Stimulated activated CD4-positive, alpha-beta T cell treated with anti-CD3 and anti-CD28 coated beads, TNF-alpha, amount 100 ng/mL, for 48 hours (primary cell): ENCODE measurements around the gene SLC46A1.
"Not testable (repeated sequence)": the region's sequence is repeated elsewhere in the genome, so short reads cannot be mapped to it uniquely, and the experiment has no call there.

Experiments used
- DNase-seq, 3 donors: peaks; one replicate each; pipeline ENCODE4 v3.0.0-alpha.2; 2020; ENCODE audit warnings: low read depth in 3 of 3

SLC46A1 gene

GRCh38 chr17:28405632-28406472, at the start of gene SLC46A1:
TSS of gene SLC46A1 (minus strand) at chr17:28406212. CDS start at chr17:28406114, 98 bp downstream.
- DNase-seq, result peak; percentile 29 to 63 (median 33)

DNA sequence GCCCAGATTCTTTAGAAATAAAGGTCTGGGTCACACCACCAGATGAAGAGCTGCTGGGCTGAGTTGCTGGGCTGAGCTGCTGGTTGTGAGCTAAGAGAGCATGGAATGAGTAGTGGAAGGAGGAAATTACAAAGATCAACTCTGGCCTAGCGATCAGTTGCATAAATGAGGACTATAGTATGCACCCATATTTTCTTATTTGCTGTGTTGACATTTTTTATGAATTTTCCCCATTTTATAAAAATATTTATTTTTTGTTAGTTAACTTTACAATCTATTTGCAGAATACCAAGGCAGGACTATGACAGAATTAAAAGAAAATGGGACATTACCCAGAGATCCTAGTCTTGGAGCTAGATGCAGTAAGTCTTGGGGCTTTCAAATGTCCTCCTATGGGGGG, 43.8 kb upstream of the SLC46A1 start:
- DNase-seq, result no peak

GRCh38 chr17:28447396-28447760, 41.4 kb upstream of the SLC46A1 start:
- DNase-seq, result no peak

DNA sequence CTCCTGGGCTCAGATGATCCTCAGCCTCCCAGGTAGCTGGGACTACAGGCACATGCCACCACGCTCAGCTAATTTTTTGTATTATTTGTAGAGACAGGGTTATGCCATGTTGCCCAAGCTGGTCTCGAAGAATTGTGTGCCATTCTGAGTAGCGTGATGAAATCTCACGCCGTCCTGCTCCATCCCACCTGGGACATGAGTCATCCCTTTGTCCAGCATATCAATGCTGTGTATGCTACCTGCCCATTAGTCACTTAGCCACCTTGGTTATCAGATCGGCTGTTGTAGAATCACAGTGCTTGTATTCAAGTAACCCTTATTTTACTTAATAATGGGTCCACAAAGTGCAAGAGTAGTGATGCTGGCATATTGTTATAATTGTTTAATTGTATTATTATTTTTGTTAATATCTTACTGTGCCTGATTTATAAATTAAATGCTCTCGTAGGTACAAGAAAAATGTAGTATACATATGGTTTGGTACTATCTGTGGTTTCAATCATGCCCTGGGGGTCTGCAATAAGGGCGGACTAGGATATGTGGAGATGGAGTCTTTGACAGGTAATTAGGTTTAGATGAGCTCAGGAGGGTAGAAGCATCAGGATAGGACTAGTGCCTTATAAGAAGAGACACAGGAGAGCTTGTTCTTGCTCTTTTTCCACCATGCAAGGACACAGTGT, 40.8 kb upstream of the SLC46A1 start:
- DNase-seq, result no peak

- DNase-seq, result no peak
These were observed 38.1 kb upstream of the SLC46A1 start for GRCh38 chr17:28443901-28444638.

DNA sequence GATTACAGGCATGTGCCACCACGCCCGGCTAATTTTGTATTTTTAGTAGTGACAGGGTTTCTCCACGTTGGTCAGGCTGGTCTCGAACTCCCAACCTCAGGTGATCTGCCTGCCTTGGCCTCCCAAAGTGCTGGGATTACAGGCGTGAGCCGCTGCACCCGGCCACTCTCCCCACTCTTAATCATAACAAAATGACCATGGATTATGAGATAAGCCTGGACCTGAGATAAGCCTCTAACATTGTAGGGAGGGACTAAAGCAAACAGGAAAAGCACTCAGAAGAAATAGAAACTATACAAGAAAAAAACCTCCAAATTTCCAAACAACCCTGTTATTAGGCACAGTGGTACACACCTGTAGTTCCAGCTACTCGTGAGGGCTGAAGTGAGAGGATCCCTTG, 28.3 kb upstream of the SLC46A1 start:
- not testable (repeated sequence) for DNase-seq

DNA sequence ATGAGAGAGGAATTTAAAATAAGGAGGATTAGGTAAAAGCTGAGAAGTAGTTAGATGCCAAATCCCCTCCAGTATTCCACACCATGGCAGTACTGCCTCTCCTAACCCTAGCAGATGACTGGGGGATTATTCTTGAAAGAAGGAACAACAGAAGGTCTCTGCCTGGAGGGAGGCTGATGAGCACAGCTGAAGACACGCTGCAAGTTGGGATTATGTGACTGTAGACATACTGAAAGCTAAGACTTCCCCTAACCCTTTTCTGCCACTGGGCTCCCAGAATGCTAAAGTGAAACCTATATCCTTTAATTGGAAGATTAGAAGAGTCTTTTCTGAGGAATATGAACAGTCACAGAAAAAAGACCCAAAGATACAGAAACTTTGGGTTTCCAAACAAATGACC, 27.7 kb upstream of the SLC46A1 start:
- DNase-seq, result no peak

- not testable (repeated sequence) for DNase-seq
These were observed 22.0 kb upstream of the SLC46A1 start for GRCh38 chr17:28427982-28428381.

DNA sequence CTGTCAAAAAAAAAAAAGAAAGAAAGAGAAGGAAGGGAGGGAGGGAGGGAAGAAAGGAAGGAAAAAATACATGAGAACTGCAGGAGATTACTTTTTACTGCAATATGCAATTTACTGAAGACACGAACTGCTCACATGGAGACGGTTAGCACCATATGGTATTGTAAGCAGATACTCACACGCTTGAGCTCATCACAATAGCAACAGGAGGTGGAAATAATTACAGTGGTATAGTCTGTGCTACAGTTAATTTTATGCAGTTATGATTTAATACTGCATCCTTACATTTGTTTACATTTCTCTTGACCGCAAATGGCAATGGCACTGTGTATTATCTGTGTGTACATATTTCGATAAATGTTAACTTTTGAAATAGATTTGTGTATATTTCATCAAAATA, 21.4 kb upstream of the SLC46A1 start:
- DNase-seq, result no peak

- DNase-seq, result no peak
These were observed 20.1 kb upstream of the SLC46A1 start for GRCh38 chr17:28426081-28426519.

GRCh38 chr17:28425206-28425605, 19.2 kb upstream of the SLC46A1 start:
- no peak for DNase-seq

DNA sequence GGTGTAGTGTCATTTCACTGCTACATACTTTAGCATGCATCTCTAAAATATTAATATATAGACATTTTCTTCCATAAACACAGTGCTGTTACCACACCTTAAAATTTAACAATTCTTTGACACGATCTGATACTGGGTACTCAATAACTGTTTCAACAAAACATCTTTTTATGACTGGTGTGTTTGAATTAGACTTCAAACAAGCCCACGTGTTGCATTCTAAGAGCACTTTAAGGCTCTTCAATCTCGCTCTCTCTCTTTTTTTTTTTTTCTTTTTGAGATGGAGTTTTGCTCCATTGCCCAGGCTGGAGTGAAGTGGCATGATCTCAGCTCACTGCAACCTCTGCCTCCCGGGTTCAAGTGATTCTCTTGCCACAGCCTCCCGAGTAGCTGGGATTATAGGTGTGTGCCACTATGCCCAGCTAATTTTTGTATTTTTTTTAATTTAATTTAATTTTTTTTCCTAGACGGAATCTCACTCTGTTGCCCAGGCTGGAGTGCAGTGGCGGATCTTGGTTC, 15.8 kb upstream of the SLC46A1 start:
- no peak for DNase-seq

GRCh38 chr17:28416703-28417311, 10.8 kb upstream of the SLC46A1 start:
- peak; percentile 21 to 45 (median 24) for DNase-seq

- no peak for DNase-seq
These were observed 9.9 kb upstream of the SLC46A1 start for GRCh38 chr17:28415886-28416285.

DNA sequence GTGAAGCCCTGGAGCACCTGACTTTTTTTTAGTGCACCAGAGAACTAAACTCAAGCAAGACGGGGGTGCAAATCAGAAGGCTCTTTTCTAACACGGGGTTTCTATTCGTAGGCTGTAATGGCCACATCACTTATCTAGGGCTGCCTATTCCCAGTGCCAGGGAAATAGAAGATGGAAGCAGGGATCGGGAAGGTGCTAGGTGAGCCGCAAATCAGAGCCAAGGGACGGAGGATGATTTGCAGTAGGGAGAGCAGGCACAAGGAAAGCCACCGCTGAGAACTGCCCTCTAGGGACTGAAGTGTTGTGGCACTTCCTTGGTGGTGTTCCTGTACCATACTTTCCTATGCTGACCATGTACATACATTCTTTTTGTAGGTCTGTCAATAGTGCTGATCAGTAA, 7.8 kb upstream of the SLC46A1 start:
- DNase-seq, result no peak

- DNase-seq, result no peak
These were observed 6.1 kb upstream of the SLC46A1 start for GRCh38 chr17:28412099-28412498.

DNA sequence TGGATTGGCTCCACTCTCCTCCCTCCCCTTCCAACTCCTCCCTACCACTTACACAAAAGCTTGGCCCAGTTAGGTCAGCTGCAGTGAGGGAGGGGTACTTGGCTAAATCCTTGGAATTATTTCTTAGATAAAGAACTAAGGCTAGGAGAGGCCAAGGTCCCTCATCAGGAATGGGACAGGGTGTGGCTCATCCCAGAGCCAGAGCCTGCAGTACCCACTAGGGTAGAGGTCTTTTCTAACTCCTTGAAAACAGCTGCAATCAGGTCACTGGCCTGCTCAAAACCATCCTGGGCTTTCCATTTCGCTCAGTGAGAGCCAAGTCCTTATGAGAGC, 1.9 kb upstream of the SLC46A1 start:
- DNase-seq, result no peak

GRCh38 chr17:28407130-28407973, 1.3 kb upstream of the SLC46A1 start:
- no peak for DNase-seq

DNA sequence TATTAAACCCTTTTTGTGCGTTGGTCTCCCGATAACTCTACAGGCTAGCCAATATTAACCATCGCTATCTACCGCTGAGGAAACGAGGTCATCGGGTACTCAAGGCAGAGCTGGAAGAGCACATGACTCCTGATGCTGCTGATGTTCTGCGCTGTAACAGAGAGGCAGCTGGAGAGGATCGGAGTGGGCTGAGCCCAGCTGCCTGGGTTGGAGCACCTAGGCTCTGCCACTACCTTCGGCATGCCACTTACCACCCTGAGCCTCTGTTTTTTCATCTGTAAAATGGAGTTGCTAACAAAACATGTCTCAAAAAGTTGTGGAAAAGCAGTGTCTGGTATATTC, 432 bp upstream of the SLC46A1 start:
- no peak for DNase-seq

DNA sequence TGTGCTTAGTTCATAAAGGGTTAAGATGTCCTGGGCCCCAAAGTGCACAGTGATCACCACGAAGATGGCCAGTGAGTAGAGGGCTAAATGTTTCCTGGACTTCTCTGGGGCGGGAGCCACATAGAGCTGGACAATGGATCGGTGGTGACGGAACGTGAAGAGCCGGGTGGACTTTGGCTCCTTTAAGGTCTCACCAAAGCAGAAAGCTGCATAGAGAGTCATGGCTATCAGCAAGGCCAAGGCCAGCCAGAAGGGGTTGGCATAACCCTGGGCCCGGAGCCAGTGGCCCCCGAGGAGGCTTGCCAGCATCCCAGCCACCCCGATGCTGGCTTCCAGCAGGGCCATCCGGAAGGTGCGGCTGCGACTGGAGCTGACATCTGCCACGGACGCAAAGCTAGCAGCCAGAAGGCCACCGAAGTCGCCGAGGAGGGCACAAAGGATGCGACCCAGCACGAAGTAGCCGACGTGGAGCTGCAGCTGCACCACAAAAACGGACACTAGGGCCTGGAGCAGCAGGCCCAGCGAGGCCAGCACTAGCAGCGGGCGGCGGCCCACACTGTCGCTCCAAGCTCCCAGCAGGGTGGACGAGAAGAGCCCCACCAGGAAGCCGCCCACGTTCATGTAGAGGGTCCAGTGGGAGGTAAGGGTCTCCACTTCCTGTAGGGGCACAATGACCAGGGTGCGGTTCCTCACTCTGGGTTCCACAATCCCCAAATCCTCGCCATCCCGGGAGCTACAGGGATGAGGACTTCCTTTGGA, 1.0 kb downstream of the SLC46A1 start:
- DNase-seq, result no peak

- no peak for DNase-seq
These were observed 1.6 kb downstream of the SLC46A1 start for GRCh38 chr17:28404461-28404811.
